GM10266 (cell line): ENCODE results near the gene NTRK1.

Experiments used
- DNase-seq: peaks from one replicate; pipeline ENCODE4 v3.0.0; 2012; ENCODE audit errors: extremely low spot score
- CTCF ChIP-seq: IDR thresholded peaks from 2 replicates; pipeline ENCODE4 v1.5.1; 2012; ENCODE audit warnings: mild to moderate bottlenecking, low read depth; ENCODE audit not compliant: control insufficient read depth, insufficient read depth; ENCODE audit errors: missing control alignments

Gene NTRK1

GRCh38 chr1:156828400-156829124 is 32.1 kb upstream of the NTRK1 start:
- TF ChIP-seq CTCF, result no peak

GRCh38 chr1:156832434-156832833 is 28.2 kb upstream of the NTRK1 start:
- no peak for TF ChIP-seq CTCF
- DNase-seq, result no peak

More at GRCh38 chr1:156828400-156829124, 32.1 kb upstream of the NTRK1 start:
- no peak for DNase-seq

GRCh38 chr1:156833603-156834002 is 27.1 kb upstream of the NTRK1 start:
- DNase-seq, result no peak
- TF ChIP-seq CTCF, result no peak

GRCh38 chr1:156834322-156834721 is 26.3 kb upstream of the NTRK1 start:
- no peak for TF ChIP-seq CTCF
- DNase-seq, result no peak

GRCh38 chr1:156836041-156836654 is 24.5 kb upstream of the NTRK1 start:
- no peak for TF ChIP-seq CTCF

GRCh38 chr1:156836892-156837291 is 23.8 kb upstream of the NTRK1 start:
- no peak for DNase-seq
- no peak for TF ChIP-seq CTCF

More at GRCh38 chr1:156836041-156836654, 24.5 kb upstream of the NTRK1 start:
- DNase-seq, result peak; percentile 79

- DNase-seq, result peak; percentile 71
- peak; percentile 91 for TF ChIP-seq CTCF
Observed at GRCh38 chr1:156838972-156839371, 21.7 kb upstream of the NTRK1 start.
